Tibial nerve (tissue), 4 donors: ENCODE data around the gene CALHM6. TPM values are rescaled to one million over a fixed set of nuclear protein-coding genes. Genes with fewer than 3 reads are reported as not detected.

Experiments
- total RNA-seq, 4 donors: library from RNA; depleted of rRNA; stranded (reverse); fragments of >200 nt; gene quantifications; one replicate each; pipeline ENCODE4 v1.1.0, GENCODE V29; 2016

The CALHM6 gene
- total RNA-seq, 4 donors from 2014 or later: 0.60 to 11.4 (median 5.4) TPM

Other genes starting within 250 kb of the CALHM6 start
- gene TSPYL4, start 207.3 kb upstream of the CALHM6 start, total RNA-seq: 10 to 100 TPM; 14.4 to 26.7 (median 20.9) TPM
- gene TSPYL1, start 181.4 kb upstream of the CALHM6 start, total RNA-seq: 10 to 100 TPM; 39.8 to 53.6 (median 43.3) TPM
- 10 to 100 TPM; 79.5 to 95.5 (median 81.7) TPM for gene DSE, start 90.4 kb upstream of the CALHM6 start, total RNA-seq
- gene CALHM5, start 50.3 kb downstream of the CALHM6 start, total RNA-seq: 1 to 10 TPM; 4.5 to 5.7 (median 5.0) TPM
- under 1 TPM in 1 of 4 donors, not detected in 3; 0.21 TPM for gene TRAPPC3L, start 84.3 kb downstream of the CALHM6 start, total RNA-seq
- under 1 TPM in 1 of 4 donors, not detected in 3; 0.42 TPM for gene CALHM4, start 92.4 kb downstream of the CALHM6 start, total RNA-seq
- gene RWDD1, start 110.1 kb downstream of the CALHM6 start, total RNA-seq: 10 to 100 TPM; 27.5 to 40.4 (median 35.7) TPM
- gene RSPH4A, start 155.1 kb downstream of the CALHM6 start, total RNA-seq: under 1 TPM in 3 of 4 donors, not detected in 1; 0.30 to 0.78 (median 0.42) TPM
- 10 to 100 TPM in 2 of 4 donors, 1 to 10 TPM in 2; 4.2 to 16.8 (median 7.8) TPM for gene ZUP1, start 207.4 kb downstream of the CALHM6 start, total RNA-seq
- gene KPNA5, start 219.8 kb downstream of the CALHM6 start, total RNA-seq: 10 to 100 TPM; 10.2 to 21.0 (median 12.2) TPM